NCI-H226 (cell line): ENCODE data around the gene DOK7.

ENCODE experiments used
- DNase-seq: peaks from one replicate; pipeline ENCODE4 v3.0.0-alpha.2; 2015

DOK7 gene

DNA sequence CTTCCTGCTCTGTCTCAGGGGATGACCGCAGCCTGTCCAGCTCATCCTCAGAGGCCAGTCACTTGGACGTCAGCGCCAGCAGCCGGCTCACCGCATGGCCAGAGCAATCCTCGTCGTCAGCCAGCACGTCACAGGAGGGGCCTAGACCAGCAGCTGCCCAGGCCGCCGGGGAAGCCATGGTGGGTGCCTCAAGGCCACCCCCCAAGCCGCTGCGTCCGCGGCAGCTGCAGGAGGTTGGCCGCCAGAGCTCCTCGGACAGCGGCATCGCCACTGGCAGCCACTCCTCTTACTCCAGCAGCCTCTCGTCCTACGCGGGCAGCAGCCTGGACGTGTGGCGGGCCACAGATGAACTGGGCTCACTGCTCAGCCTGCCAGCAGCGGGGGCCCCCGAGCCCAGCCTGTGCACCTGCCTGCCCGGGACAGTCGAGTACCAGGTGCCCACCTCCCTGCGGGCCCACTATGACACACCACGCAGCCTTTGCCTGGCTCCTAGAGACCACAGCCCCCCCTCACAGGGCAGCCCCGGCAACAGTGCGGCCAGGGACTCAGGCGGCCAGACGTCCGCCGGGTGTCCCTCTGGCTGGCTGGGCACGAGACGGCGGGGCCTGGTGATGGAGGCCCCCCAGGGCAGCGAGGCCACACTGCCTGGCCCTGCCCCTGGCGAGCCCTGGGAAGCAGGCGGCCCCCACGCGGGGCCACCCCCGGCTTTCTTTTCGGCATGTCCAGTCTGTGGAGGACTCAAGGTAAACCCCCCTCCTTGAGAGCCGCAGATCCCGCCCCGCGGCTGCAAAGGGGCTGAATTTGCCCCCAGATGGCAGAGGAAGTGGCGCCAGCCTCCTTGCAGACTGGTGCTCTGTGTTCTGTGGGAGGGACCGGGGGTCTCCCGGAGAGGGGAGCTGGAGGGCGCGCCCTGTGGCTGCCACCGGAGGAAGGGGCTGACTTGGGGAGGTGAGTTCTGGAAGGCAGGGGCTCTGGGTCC is 29.9 kb downstream of the DOK7 start:
- DNase-seq, result no peak

DNA sequence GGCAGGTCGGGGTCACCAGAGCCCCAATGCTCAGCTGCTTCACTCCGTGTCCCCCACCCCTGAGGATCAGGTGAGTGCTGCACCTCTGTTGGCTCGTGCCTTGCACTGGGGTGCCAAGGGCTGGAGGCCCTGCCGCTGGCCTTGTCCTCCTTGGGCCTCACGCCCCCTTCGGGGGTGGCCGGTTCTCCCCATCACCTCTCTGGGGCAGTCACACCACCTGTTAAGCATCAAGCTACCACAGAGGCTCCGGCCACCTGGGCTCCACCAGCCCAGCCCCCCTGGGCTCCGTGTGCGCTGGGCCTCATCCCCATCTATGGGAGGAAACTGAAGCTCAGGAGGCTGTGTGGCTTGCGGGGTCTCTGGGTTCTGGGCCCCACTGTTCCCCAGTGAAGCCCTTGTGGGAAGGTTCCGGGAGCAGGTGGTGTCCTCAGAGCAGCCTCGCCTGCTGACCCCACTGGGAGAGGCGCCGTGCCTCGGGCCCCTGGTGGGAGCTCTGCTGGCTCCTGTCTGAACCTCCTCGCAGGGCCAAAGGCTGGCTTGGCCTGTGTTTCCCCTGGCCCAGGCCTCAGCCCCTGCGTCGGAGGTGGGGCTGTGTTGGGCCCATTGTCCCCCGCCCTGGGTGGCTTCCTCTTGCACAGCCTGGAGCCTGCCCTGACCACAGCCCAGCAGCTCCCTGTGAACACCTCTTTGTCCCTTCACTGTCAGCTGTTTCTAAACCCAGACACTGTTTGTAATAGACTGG is 30.8 kb downstream of the DOK7 start:
- no peak for DNase-seq

DNA sequence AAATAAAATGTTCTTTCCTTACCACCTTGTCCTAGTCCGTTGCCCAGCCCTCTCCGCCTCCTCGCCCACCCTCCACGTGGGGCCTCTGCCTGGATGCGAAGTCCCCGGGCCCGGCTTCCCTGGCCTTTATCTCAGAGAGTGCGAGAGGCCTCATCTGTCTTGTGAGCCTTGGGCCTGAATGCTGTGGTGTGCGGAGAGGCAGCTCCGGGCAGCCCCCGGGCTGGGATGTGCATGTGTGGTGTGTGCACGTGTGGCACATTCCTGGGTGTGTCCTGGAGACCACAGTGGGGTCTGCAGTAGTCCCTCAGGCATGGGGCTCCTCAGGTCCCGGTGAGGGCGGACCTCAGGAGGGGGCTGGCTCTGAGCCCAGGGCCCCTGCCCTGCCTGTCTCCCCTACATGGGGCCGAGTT is 31.4 kb downstream of the DOK7 start:
- DNase-seq, result no peak

DNA sequence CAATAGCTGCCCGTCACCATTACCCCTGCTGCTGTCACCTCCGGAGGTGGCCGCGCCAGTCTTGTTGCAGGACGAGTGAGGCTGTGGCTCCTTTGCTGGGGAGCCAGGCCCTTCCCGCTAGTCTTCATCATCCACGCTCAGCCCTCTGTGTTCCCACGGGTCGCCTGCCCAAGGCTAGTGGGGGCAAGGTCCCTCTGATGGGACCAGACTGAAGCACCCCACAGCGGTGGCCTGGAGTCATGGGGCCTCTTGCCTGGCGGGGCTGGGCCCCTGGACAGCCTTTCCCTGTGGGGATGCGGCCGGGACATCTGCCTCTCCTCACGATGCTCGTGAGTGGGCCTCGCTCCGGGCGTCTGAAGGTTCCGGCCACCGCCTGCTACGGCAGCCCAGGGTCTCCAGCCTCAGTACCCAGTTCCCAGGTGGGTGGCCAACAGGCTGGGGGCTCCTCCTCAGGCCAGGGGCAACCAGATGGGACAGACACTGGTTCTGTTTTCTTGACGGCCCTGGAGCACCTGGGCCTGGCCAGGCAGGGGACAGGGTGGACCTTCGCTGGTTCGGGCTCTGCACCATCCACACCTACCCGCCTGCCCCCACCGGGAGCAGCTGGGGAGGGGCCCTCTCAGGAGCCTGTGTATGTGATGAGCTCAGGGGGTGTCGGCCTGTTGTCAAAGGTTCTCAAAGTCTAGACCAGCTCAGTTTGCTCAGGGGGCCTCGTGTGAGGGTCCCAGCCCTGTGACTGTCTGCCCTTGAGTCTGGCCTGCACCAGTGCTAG is 32.3 kb downstream of the DOK7 start:
- DNase-seq, result no peak

DNA sequence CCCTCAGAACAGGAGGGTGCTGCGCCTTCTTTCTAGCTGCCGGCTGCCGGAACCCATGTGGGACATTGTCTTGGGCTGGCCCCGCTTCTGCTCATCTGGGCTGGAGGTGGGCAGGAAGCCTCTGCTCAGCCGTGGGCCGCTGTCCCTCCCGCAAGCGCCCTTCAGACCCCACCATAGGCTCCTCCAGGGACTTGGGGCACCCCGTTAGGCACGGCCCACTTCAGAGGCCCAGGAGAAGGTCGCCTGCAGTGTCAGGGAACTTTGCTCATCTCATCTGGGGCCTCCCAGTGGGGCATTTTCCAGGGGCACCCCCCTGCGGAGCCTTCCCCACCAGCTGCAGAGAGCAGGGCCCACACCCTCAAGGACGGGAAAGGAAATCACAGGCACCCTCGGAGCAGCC is 32.9 kb downstream of the DOK7 start:
- DNase-seq, result no peak

DNA sequence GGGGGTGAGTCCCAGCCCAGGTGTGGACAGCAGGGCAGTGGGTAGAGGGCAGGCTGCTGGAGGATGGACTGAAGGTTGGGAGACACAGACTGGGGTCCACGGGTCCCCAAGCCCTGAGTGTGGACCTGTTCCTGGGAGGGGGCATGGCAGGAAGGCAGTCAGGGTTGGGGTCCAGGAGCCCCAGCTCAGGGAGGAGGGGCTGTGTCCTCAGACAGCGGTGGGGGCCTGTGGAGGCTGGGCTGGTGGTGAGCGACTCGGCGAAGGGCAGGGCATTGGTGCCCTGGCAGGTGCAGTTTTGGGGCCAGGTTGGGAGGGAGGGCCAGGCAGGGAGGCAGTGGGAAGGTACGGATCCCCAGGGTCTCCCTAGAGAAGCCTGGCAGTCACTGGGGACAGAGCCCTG is 34.0 kb downstream of the DOK7 start:
- no peak for DNase-seq

DNA sequence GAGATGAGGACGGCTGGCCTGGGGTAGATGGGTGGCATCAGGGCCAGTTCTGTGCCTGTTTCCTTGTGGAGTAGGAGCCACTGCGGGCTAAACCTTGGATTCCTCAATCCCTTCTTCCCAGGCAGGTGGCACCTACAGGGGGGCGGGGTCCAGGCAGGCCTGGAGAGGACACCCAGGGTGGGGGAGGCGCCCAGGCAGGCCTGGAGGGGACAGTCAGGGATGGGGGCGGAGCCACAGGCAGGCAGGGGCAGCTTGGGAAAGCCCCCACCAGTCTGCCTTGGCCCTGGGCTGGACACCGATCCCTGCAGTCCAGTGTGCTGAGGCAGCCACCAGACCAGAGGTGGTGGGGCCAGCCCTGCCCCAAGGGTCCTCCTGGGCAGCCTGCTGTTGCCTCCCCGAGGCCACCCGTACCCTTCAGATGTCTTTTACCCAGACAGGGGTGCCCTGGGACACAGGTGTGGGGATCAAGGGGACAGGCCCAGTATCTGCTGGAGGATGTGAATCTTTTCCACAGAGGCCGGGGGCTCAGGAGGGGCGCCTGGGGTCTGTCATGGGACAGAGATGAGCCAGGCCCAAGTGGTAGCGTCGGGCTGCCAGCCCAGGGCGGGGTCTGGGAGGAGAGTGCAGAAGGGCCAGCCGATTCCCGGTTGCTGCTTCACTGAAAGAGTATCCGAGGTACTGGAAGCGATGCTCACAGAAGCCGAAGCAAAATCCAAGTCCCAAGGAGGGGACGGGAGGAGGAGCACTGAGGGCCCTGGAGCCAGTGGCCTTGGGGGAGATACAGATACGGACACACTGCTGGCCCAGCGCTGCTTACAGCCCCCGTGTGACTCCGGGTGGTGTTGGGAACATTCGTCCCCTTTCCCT is 34.6 kb downstream of the DOK7 start:
- no peak for DNase-seq

DNA sequence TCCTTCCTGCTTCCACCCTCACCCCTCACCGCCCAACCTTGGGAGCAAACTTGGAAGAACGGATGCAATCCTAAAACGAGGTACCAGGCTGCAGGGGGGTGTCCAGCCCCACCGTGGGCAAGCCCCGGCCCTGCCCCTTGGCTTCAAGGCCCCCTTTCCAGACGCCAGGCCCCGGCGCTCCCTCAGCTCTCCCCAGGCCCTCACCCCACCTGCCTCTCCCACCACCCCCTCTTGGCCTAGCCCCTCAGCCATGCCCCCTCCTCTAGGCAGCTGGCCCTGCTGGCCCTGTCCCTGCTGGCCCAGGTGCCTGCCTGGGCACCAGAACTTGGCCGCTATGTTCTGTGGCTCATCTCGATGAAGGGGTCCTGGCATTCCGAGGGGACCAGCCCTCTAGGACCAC is 35.3 kb downstream of the DOK7 start:
- DNase-seq, result no peak

DNA sequence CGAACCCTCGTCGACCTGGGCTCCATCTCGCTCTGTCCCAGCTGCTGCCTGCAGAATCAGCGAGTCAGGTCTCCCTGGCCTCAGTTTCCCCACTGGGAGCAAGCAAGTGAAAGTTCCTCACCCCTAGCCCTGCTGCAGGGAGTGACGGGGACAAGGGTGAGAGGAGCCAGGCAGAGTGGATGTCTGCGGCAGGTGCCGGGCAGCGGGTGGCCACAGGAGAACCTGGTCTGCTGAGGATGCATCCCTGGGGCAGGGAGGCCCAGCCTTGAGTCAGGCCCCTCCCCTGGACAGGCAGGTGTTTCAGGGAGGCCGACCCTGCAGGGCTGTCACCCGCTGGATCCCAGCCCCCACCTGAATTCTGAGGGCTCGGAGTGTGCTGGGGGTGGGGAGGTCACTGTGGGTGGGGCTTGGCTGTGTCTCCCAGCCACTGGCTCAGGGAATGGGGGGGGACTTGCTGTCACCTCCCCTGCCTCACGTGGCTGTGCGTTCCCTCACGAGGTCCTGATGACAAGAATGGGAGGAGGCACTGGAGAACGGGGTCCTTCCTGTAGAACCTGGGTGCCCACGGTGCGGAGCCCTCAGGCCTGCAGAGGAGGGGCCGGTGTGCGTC is 35.9 kb downstream of the DOK7 start:
- no peak for DNase-seq

DNA sequence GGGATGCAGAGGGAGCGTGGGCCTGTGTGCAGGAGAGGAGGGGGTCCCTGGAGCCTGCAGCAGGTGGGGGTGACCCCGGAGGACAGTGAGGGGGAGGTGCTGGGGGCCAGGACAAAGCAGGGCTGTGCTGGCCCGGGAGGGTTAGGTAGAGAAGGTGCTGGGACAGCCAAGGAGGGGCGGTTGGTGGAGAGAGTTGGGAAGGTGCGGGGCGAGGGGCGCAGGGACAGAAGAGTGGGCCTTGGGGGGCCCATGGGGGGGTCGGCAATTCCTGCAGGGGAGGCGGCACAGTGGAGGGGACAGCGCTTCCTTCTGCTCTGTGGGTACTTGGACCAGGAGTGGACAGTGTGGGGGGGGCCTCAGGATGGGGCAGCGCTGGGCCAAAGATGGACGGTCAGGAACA is 36.6 kb downstream of the DOK7 start:
- no peak for DNase-seq

DNA sequence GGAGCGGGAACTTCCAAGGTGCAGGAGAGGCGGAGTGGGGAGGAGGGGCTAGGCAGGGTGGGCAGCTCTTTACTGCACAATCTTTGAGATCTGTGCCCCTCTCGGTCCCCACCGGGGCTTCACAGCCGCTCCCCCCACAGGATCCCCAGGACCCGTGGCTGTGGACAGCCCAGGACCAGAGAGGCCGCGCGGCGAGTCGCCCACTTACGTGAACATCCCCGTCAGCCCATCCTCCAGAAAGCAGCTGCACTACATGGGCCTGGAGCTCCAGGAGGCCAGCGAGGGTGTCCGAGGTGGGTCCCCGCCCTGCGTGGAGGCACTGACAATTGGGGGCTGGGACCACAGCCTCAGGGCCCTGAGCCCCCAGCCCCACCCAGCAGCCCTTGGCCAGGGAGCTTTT is 37.0 kb downstream of the DOK7 start:
- DNase-seq, result no peak

DNA sequence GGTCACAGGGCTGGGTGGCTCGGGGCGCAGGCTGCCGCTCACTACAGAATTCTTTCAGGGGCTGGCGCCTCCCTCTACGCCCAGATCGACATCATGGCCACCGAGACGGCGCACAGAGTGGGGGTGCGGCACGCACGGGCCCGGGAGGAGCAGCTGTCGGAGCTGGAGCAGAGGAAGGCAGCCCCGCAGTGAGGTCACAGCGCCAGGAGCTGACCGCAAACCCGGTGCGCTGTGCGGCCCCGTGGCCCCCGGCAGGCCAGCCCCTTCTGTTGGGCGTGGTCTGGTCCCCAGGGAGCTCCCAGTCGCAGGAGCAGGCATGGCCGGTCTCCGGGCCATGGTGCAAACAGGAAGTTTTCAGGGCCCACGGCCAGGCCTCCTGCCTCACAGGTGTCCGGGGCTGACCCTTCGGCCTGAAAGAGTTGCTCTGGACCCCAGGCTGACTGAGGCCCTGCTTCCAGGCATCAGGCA is 37.6 kb downstream of the DOK7 start:
- DNase-seq, result no peak

DNA sequence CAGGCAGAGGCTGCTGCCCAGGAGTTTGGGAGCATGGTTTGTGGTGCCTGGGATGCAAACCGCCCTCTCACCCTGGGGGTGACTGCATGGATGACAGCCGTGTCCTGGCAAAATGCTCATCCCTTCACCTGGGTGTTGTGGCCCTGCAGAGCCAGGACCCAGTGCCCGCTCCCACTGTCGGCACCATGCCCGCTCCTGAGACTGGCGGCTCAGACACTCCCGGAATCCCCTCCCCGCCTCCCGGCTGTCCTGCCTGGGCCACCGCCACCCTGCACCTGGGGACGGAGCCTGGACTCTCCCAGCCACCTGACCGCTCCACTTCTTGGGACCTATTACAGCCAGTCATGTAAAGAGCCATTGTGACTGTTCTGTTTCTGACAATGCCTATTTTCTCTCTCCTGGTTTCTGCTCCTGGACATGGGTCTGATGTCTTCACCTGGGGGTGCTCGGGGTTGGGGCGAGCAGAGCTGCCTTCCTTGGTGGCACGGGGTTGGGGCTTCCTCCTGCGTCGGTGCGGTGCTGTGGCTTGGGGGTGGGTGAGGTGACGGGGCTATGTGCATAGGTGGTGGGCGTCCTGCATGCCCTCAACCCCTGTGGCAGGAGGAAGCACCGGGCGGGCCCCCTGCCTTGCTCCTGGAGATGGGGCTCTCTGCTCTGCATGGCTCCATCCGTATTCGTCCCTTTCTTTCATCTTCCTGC is 38.2 kb downstream of the DOK7 start:
- DNase-seq, result no peak

DNA sequence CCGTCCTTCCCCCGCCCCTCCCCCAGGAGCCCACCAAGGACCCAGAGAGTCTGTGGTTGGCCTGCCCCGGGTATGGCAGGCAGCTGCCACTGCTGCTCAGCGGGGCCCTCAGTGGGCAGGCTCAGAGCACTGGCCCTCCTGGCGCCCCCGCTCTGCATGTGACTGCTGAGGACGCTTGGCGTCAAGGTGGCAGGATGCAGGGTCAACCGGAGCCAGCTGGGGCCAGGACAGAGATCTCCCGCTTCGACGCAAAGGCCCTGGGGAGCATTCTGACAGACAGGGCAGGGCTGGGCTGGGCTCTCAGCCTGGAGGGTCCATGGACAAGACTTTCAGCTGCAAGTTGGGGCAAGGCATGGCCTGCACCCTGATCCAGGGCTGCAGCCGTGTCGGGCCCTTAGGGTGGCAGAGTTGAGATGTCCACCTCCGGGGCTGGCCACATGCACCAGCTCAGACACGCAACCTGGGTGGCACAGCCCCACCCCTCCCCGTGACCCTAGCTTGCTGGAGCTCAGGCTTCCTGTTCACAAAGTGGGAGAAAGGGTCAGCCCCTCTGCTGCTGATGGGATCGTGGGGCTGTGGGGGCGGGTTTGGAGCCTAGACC is 38.8 kb downstream of the DOK7 start:
- no peak for DNase-seq

DNA sequence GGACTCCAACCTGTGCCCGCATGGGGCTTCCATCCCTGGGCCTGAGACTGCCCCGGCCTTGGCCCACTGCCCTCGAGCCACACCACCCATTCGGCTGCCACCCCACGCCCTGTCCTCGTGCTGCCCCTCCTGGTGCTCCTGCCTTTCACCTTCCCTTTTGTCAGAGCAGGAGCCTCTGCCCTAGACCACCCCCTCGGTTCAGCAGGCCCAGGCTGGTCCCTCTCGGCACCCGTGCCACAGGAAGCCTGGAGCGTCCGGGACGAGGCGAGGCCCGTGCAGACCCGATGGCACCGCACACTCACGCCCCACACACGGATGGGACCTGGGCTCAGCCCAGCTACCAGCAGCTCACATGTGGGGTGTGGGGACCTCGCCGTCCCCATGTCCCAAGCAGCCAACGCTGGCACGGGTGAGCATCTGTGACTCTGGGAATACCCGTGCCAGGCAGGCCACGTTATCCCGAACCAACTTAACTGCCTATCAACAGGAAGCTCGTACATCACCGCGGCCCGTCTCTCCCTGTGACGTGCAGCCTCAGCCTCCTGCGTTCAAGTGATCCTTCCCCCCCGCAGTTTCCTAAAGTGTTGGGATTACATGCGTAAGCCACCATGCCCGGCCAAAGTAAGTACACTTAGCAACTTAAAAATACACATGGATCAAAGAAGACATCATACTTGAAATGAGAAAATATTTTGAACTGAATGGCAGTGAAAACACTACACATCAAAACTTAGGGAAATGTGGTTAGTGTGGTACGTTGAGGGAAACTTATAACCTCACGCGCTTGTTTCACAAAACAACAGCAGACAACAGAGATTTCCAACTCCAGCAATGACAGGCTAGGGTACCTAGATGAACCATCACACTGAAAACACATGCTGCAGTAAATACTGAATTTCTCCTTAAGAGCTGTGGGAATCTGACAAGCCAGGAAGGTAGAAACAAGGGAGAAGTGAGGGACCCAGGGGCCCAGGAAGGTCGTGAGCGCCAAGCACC is 40.1 kb downstream of the DOK7 start:
- DNase-seq, result no peak

DNA sequence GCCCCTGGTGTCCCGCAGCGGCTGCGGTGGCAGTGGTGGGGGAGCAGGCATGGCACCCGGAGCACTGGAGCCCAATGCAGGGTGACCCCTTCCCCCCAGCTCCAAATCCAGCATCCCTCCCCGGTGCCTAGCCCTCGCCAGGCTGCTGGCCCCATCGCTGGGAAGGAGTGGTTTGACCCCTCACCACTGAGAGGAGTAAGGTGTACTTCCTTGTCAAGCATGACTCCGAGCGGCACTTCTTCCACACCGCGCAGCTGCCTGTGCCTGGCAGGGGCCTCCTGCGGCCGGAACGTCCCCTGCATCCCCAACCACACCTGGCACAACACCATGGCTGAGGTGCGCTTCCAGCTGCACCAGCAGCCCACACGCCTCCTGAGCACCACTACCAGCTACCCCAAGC is 42.1 kb downstream of the DOK7 start:
- DNase-seq, result no peak

DNA sequence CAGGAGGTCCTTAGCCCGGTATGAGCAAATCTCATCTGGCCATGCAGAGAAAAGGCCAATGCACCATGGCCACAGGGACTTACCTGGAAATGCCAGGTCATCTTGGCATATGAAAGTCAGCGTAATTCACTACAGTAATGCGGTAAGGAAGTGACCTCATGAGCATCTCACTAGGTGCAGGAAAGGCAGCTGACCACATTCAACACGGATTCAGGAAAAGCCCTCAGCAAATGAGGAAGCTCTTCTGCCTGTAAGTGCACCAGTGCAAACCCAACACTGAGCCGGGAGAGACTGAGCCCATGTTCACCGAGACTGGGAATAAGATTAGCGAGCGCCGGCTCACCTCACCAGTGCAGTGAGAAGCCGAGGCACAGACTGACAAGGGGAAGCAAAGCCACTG is 45.4 kb downstream of the DOK7 start:
- DNase-seq, result no peak

DNA sequence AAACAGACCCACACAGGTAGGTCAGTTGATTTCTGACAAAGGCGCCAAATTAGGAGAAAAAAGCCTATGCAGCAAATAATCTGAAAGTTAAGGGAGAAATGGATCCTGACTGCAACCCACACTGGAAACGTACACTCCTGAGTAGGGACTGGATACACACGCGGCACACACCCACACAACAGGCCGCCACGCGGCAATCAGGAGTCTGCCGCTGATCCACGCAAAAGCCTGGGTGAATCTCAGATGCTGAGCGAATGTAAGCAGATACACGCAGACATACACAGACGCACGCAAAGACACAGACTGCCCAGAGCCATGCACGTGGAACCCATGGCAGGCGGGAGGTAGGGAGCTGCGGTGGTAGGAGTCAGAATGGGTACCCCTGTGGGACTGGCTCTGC is 47.4 kb downstream of the DOK7 start:
- DNase-seq, result no peak

DNA sequence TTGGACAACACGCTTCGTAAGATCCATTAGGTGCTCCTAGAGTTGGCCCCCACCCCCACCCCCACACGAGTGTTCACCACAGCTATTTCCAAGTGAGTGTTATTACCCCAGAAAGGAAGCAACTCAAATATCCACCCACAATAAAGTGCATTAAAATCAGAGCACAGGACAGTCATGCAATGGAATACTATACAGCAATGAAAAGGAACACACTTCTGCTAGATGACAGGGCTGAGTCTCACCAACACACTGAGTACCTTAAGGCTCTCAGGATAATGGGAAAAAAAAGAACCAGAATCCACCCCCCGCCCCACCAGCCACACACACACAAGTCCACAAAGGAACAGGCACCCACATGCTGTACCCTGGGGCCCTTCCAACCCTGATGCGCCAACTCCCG is 48.1 kb downstream of the DOK7 start:
- DNase-seq, result no peak
